ENCODE data around the gene FAM149B1.
"Not testable (repeated sequence)": the region's sequence is repeated elsewhere in the genome, so short reads cannot be mapped to it uniquely, and the experiment has no call there.

The FAM149B1 gene

DNA sequence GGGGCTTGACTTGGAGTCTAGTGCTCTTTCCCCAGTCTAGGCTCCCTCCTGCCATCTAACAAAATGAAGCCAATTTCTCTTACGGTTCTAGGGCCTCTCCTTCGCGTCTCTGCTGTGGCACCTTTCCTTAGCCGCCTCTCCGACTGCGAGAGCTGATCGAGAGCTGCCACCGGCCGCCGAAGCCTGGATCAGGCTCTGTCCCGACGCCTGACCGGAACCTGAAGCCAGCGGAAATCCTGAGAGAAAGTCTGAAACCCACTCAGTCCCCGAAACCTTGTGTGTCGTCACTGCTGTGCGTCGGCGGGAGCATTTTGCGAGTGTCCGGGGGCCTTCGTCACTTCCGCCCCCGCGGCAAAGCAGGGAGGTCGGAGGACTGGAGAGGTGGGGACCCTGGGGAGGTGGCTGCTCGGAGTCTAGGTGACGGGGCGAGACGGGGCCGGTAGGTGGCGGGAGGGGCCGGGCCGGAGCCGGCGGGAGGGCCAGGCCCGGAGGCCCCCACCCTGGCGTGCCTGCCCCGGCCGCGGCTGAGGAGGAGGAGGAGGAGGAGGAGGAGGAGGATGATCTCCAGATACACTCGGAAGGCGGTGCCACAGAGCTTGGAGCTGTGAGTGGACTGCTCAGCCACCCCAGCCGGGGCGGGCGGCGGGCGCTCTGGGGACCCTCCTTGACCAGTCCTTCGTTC is at the start of gene FAM149B1, which contains the start of gene ECD:
Gene FAM149B1 (plus strand): TSS at position 337 of the 682 bp plus-strand sequence. CDS start 221 bp downstream, at position 558.
Gene ECD (minus strand): TSS at position 226 of the 682 bp plus-strand sequence. CDS start 4,071 bp downstream, outside the sequence.
- peak; percentile 91 for DNase-seq (ENCODE audit: low spot score)

DNA sequence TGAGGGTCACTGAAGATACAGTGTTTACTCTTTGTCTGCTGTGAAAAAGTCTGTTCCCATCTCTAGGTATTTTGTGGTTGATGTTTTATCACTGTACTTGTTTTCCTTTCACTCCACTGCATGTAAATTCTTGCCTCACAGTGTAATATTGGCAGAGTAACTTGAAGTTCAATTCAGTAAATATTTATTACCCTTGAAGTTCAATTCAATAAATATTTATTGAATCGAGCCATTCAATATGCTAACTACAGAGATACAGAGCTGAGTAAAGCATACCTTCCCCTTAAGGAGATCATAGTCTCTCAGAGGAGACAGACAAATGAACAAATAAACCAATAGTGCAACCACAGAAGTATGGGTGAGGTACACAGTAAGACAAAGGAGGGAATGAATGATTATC is 48.5 kb upstream of the FAM149B1 start:
- no peak for DNase-seq (ENCODE audit: low spot score)

DNA sequence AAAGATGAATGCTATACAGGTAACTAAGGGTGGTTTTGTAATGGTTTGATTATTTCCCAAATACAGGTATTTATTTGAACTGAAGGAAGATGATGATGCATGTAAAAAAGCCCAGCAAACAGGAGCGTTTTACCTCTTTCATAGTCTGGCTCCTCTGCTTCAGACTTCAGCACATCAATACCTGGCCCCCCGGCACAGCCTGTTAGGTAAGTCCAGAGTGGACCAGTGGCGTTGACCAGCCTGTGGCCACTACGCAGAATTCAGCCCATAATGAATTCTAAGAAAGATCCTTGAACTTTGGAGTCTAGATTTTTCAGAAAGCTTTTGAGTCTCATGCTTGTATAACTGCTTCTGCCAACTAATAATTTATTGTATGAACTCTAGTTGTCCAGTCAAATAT is 48.0 kb upstream of the FAM149B1 start:
- DNase-seq (ENCODE audit: low spot score), result no peak

DNA sequence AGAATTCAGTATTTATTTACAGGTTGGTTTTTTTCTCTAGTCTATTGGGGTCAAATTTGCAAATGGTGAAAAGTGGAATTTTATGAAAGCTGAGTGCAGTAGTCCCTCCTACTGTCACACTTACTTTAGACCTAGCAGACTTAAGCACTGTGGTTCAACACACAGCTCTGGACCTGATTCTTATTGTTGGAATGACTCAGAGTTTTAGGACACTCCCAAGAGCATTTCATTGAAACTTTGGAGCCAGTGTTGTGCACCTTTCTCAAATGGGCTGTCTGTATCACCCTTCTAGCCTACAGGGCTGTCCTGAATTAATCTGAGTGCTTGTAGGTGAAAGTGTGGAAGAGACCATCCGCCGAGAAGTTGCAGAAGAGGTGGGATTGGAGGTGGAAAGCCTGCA is 41.6 kb upstream of the FAM149B1 start:
- DNase-seq (ENCODE audit: low spot score), result no peak

- no peak for DNase-seq (ENCODE audit: low spot score)
These were observed 36.6 kb upstream of the FAM149B1 start for GRCh38 chr10:73131301-73131700.

DNA sequence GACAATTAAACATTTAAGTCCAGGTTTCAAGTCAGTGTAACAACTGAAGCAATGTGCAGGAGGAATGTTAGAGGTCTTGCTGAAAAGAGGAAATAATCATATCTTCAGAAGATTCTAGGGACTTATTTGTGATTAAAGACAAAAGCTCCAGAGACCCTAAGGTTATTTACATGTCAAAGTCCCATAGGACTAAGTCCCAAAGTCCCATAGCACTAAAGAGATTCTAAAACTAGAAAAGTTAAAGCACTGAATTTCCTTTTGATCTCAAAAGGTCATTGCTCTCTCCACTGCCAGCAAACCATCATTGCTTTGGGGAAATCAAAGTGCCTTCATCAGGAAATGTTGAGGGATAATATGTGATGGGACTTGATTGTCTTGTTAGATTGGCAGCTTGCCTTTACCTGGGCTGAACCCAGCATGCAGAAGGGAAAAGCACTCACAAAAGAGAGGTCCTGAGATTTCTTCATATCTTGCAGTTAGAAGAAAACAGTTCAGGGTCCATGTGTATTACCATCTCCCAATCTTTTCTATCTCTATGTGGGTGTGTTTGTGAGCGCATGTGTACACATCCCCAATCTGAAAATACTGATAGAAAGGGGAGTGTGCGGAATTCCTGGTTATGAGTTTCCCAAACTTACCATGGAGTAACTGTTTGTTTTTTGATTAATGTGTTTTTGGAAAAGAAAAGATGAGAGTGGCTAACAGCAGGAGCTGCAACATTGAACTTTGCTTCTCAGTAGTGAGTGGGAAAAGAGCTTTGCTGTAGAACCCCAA is 35.8 kb upstream of the FAM149B1 start:
- no peak for DNase-seq (ENCODE audit: low spot score)

GRCh38 chr10:73134727-73135126 is 33.2 kb upstream of the FAM149B1 start:
- DNase-seq (ENCODE audit: low spot score), result no peak

DNA sequence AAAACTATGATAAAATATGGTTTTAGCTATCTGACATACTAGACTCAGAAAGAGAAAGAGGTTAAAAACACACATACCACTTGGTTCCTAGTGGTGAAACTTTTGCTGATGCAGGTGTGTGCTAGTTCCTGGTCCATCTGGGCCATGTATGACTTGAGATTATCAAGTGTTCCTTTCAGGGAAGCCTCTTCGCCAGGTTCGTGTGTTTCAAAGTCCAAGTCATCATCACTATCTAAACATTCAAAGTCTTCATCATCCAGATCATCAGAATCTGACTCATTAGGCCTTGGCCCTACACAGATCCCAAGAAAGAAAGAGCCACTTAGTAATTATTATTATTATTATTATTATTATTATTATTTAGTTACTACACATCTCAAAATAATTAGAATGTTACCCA is 31.3 kb upstream of the FAM149B1 start:
- no peak for DNase-seq (ENCODE audit: low spot score)

GRCh38 chr10:73139251-73139650 is 28.7 kb upstream of the FAM149B1 start:
- no peak for DNase-seq (ENCODE audit: low spot score)

DNA sequence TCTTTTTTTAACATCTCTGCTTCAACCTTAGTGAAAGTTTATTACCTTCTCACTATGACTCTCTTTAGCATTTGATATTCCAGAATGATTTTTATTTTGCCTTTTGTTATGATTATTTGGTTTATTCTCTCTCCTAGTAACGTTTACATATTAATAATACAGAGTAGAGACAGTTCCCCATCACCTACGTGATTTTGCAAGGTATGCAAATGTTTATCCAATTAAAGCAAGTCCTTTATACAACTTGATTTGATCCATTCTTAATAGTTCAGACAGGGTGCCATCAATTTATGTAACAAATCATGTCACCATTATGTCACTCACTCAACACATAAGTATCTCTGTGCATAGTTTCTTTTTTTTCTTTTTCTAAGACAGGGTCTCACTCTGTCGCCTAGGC is 26.3 kb upstream of the FAM149B1 start:
- no peak for DNase-seq (ENCODE audit: low spot score)

DNA sequence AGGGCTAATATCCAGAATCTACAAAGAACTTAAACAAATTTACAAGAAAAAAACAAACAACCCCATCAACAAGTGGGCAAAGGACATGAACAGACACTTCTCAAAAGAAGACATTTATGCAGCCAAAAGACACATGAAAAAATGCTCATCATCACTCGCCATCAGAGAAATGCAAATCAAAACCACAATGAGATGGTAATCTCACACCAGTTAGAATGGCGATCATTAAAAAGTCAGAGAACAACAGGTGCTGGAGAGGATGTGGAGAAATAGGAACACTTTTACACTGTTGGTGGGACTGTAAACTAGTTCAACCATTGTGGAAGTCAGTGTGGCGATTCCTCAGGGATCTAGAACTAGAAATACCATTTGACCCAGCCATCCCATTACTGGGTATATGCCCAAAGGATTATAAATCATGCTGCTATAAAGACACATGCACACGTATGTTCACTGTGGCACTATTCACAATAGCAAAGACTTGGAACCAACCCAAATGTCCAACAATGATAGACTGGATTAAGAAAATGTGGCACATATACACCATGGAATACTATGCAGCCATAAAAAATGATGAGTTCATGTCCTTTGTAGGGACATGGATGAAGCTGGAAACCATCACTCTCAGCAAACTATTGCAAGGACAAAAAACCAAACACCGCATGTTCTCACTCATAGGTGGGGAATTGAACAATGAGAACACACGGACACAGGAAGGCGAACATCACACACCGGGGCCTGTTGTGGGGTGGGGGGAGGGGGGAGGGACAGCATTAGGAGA is 17.1 kb upstream of the FAM149B1 start:
- DNase-seq (ENCODE audit: low spot score), result not testable (repeated sequence)

GRCh38 chr10:73152009-73152408 is 15.9 kb upstream of the FAM149B1 start:
- no peak for DNase-seq (ENCODE audit: low spot score)

DNA sequence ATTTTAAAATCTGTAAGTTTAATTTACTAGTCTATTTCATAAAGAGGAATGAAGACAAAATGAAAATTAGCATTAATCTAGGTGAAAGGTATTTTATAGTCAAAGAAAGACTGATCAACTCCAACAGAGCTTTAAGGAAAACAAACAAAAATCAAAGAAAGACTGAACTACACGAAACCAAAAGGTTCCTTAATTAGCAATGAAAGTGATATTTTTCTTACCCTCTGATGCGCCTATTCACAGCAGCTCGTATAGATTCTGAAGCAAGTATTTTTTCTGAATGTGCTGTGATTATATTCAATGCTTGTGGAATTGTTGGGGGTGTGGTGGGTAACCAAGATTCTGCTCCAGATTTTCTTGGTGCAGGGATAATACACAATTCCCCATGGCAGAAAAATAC is 11.9 kb upstream of the FAM149B1 start:
- DNase-seq (ENCODE audit: low spot score), result no peak

- peak; percentile 36 for DNase-seq (ENCODE audit: low spot score)
These were observed 8.8 kb upstream of the FAM149B1 start for GRCh38 chr10:73159038-73159648.

- no peak for DNase-seq (ENCODE audit: low spot score)
These were observed 6.8 kb upstream of the FAM149B1 start for GRCh38 chr10:73161079-73161478.

DNA sequence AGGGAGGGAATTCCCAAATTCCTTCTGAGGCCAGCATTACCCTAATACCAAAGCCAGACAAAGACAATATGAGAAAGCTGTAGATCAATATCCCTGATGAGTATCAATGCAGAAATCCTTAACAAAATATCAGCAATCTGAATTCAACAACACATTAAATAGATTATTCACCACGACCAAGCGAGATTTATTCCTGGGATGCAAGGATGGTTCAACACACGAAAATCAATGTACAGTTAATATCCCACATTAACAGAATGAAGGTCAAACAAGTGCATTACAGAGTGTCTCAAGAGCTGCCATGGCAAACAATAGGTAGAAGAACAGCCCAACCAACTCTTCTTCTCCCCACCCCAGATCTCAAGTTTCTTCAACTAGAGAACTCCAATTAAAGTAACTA is 6.3 kb upstream of the FAM149B1 start:
- DNase-seq (ENCODE audit: low spot score), result no peak

- DNase-seq (ENCODE audit: low spot score), result no peak
These were observed 4.8 kb upstream of the FAM149B1 start for GRCh38 chr10:73163096-73163495.

- DNase-seq (ENCODE audit: low spot score), result no peak
These were observed 947 bp upstream of the FAM149B1 start for GRCh38 chr10:73166972-73167371.

- DNase-seq (ENCODE audit: low spot score), result peak; percentile 16
These were observed 499 bp upstream of the FAM149B1 start for GRCh38 chr10:73167458-73167782.

DNA sequence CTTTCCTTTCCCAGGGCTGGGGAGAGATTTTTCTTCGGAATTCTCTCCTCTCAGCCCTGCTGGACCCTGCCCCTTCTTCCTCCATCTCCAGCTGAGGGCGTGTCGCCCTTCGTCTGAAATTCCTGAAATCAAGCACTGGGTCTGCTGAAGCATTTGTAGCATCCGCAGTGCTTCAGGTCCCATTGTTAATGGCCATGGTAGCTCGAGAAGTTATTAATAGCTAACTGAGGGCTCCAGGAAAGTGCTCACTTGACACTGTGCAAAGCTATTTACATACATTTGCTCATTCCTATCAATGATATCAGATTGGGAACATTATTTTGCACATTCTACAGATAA is 515 bp downstream of the FAM149B1 start:
- no peak for DNase-seq (ENCODE audit: low spot score)

- no peak for DNase-seq (ENCODE audit: low spot score)
These were observed 1.4 kb downstream of the FAM149B1 start for GRCh38 chr10:73169320-73169719.

- DNase-seq (ENCODE audit: low spot score), result no peak
These were observed 4.9 kb downstream of the FAM149B1 start for GRCh38 chr10:73172867-73173266.

Measured in hepatic stellate cell (primary cell).